GM10266 (cell line): ENCODE results near the gene SIRPB2.

ENCODE experiments used
- DNase-seq: peaks from one replicate; pipeline ENCODE4 v3.0.0; 2012; ENCODE audit errors: extremely low spot score
- CTCF ChIP-seq: IDR thresholded peaks from 2 replicates; pipeline ENCODE4 v1.5.1; 2012; ENCODE audit warnings: mild to moderate bottlenecking, low read depth; ENCODE audit not compliant: control insufficient read depth, insufficient read depth; ENCODE audit errors: missing control alignments

SIRPB2 gene

GRCh38 chr20:1491281-1491840 is at the start of gene SIRPB2:
TSS of gene SIRPB2 (minus strand) at chr20:1491420. CDS start at chr20:1491359, 61 bp downstream.
- TF ChIP-seq CTCF, result no peak
- no peak for DNase-seq

- TF ChIP-seq CTCF, result no peak
- DNase-seq, result no peak
Observed at GRCh38 chr20:1539816-1540419, 48.7 kb upstream of the SIRPB2 start.

GRCh38 chr20:1538655-1539054 is 47.4 kb upstream of the SIRPB2 start:
- no peak for TF ChIP-seq CTCF
- no peak for DNase-seq

- DNase-seq, result peak; percentile 29
- TF ChIP-seq CTCF, result no peak
Observed at GRCh38 chr20:1537731-1538058, 46.5 kb upstream of the SIRPB2 start.

GRCh38 chr20:1536893-1537730 is 45.9 kb upstream of the SIRPB2 start:
- no peak for TF ChIP-seq CTCF
- no peak for DNase-seq

GRCh38 chr20:1535420-1536175 is 44.4 kb upstream of the SIRPB2 start:
- no peak for TF ChIP-seq CTCF
- peak; percentile 62 for DNase-seq
